Measurements from ENCODE around the gene ADGRE1.

GRCh38 chr19:6971366-6971765 is 84.0 kb downstream of the ADGRE1 start:
- TF ChIP-seq, protein P1, sequence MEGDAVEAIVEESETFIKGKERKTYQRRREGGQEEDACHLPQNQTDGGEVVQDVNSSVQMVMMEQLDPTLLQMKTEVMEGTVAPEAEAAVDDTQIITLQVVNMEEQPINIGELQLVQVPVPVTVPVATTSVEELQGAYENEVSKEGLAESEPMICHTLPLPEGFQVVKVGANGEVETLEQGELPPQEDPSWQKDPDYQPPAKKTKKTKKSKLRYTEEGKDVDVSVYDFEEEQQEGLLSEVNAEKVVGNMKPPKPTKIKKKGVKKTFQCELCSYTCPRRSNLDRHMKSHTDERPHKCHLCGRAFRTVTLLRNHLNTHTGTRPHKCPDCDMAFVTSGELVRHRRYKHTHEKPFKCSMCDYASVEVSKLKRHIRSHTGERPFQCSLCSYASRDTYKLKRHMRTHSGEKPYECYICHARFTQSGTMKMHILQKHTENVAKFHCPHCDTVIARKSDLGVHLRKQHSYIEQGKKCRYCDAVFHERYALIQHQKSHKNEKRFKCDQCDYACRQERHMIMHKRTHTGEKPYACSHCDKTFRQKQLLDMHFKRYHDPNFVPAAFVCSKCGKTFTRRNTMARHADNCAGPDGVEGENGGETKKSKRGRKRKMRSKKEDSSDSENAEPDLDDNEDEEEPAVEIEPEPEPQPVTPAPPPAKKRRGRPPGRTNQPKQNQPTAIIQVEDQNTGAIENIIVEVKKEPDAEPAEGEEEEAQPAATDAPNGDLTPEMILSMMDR (optimal IDR thresholded peaks at IDR 0.05 in 1 of 3, IDR thresholded peaks at IDR 0.05 in 1 of 3, conservative IDR thresholded peaks at IDR 0.05 in 1 of 3; ENCODE audit: extremely low read depth in 1 of 3, insufficient read depth in 2 of 3, low read length in 3 of 3) = no peak
- TF ChIP-seq EZH2 (IDR thresholded peaks at IDR 0.05; ENCODE audit: low read length) = no peak

Data from keratinocyte (primary cell).